ENCODE measurements around the gene MKS1. TPM values are rescaled to one million over a fixed set of nuclear protein-coding genes. Genes with fewer than 3 reads are reported as not detected.
A peak's percentile ranks its signal among the peaks of the same experiment; 100 is the strongest.

The MKS1 gene
- total and polyA plus RNA-seq, 2 experiments from 2014 or later: 10.5 to 15.6 TPM

DNA sequence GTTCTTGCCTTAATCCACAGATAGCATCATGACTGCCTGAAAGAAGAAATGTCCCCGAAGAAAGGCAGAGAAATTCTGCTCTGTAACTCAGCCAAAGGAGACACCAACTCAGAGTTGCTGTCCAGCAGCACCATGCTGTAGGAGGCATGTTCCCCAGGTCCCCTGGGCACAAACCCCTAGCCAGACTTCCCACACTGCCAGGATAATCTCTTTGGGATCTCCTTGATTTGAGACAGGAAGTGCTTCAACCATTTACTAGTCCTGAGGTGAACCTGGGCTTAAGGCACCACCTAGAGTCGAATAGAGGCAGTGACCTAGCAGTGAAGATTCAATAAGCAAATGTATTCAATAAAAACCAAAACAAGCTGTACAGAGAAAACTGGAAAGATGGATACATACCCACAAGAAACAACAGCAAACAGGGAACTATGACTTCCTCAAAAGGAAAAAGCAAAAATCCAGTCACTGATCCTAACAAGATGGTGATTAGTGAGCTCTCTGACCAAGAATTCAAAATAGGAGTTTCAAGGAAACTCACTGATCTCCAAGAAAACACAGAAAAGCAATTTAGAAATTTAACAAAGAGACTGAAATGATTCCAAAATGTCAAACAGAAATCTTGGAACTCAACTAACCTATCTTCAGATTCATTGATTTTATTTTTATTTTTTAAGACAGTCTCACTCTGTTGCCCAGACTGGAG lies 46.5 kb downstream of the MKS1 start:
- no peak overlapping the region for H3K27ac ChIP-seq
- no peak overlapping the region for H3K4me3 ChIP-seq
- H3K27me3 ChIP-seq: peaks cover 28% of the 10 kb centered on the region
- TF ChIP-seq, protein P1, sequence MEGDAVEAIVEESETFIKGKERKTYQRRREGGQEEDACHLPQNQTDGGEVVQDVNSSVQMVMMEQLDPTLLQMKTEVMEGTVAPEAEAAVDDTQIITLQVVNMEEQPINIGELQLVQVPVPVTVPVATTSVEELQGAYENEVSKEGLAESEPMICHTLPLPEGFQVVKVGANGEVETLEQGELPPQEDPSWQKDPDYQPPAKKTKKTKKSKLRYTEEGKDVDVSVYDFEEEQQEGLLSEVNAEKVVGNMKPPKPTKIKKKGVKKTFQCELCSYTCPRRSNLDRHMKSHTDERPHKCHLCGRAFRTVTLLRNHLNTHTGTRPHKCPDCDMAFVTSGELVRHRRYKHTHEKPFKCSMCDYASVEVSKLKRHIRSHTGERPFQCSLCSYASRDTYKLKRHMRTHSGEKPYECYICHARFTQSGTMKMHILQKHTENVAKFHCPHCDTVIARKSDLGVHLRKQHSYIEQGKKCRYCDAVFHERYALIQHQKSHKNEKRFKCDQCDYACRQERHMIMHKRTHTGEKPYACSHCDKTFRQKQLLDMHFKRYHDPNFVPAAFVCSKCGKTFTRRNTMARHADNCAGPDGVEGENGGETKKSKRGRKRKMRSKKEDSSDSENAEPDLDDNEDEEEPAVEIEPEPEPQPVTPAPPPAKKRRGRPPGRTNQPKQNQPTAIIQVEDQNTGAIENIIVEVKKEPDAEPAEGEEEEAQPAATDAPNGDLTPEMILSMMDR (IDR thresholded peaks at IDR 0.05; ENCODE audit: poor library complexity): peak; percentile 29
- TF ChIP-seq EZH2 (IDR thresholded peaks at IDR 0.05; ENCODE audit: borderline replicate concordance): no peak
- no peak for TF ChIP-seq EZH2phosphoT487 (IDR thresholded peaks at IDR 0.05; ENCODE audit: low read depth, severe bottlenecking, unreplicated experiment)
- H3K9me2 ChIP-seq (replicated peaks; ENCODE audit: insufficient read depth): no peaks in the 10 kb centered on the region
- no peaks in the 10 kb centered on the region for H4K20me1 ChIP-seq (ENCODE audit: insufficient read depth, poor library complexity, severe bottlenecking)
- H3K79me2 ChIP-seq: no peaks in the 10 kb centered on the region
- no peaks in the 10 kb centered on the region for H3K4me1 ChIP-seq (ENCODE audit: insufficient read depth)
- no peak overlapping the region for H3K4me2 ChIP-seq
- H2AFZ ChIP-seq: no peak overlapping the region
- DNase-seq (ENCODE audit: low spot score): no peak
- H3K9me3 ChIP-seq (ENCODE audit: low read depth): no peaks in the 10 kb centered on the region
- WGBS (ENCODE audit: low lambda C conversion rate, missing lambda C conversion rate): 33% methylated on average over 2 of the region's 2 CpGs
- no peaks in the 10 kb centered on the region for H3K36me3 ChIP-seq (replicated peaks; ENCODE audit: insufficient read depth, low read depth)

DNA sequence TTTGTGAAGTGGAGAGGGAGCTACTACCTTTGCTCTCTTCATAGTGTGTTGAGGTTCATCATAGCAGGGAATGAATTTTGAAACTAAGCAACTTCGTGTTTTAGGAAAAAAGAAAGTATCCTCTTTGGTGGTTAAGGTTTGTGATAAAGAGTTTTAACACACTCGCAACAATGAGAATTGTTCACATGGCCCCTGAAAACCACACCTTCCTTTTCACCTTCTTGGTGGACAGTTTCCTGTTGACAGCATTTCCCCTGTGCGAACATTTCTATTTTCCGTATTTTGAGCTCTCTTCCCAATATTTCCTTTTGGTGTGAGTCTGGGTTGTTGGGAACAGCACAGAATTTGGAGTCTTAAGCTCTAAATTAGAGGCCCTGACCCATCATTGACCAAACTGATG lies 48.4 kb downstream of the MKS1 start:
- peaks cover 42% of the 10 kb centered on the region for H3K27me3 ChIP-seq
- H3K4me2 ChIP-seq: no peak overlapping the region
- no peaks in the 10 kb centered on the region for H3K79me2 ChIP-seq
- DNase-seq (ENCODE audit: low spot score): no peak
- H3K4me1 ChIP-seq (ENCODE audit: insufficient read depth): no peaks in the 10 kb centered on the region
- WGBS (ENCODE audit: low lambda C conversion rate, missing lambda C conversion rate): 65% methylated on average over 4 of the region's 4 CpGs
- H3K36me3 ChIP-seq (replicated peaks; ENCODE audit: insufficient read depth, low read depth): no peaks in the 10 kb centered on the region
- no peak overlapping the region for H3K4me3 ChIP-seq
- H3K9me2 ChIP-seq (replicated peaks; ENCODE audit: insufficient read depth): no peaks in the 10 kb centered on the region
- no peaks in the 10 kb centered on the region for H4K20me1 ChIP-seq (ENCODE audit: insufficient read depth, poor library complexity, severe bottlenecking)
- TF ChIP-seq EZH2phosphoT487 (IDR thresholded peaks at IDR 0.05; ENCODE audit: low read depth, severe bottlenecking, unreplicated experiment): no peak
- TF ChIP-seq, protein P1 (IDR thresholded peaks at IDR 0.05; ENCODE audit: poor library complexity): no peak
- no peak for TF ChIP-seq EZH2 (IDR thresholded peaks at IDR 0.05; ENCODE audit: borderline replicate concordance)
- H3K9me3 ChIP-seq (ENCODE audit: low read depth): no peaks in the 10 kb centered on the region
- H2AFZ ChIP-seq: no peak overlapping the region
- H3K27ac ChIP-seq: no peak overlapping the region

DNA sequence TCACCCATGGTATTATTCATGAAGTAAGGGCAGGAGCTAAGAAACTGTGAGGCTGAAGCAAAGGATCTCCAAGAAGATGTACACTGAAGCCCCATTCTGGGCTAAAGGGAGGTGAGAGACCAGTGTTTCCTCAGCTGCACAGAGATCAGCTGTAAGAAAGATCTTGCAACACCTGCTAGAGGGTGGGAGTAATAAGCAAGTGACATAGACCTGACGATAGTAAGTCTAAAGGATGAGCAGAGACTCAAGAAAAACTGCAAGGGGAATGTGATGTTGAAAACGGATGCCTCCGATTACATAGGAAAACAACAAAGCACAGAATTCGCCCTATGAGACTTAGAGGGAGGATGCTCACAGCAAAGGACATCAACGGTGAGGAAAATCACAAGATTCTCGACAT lies 52.4 kb downstream of the MKS1 start, which contains the start of gene OR4D2:
Gene OR4D2, plus strand, starts transcription at position 301 of the 400 bp plus-strand sequence. CDS start 2,674 bp downstream, outside the sequence.
- H3K4me2 ChIP-seq: no peak within 1 kb of the TSS
- no peaks in the 10 kb centered on the region for H3K36me3 ChIP-seq (replicated peaks; ENCODE audit: insufficient read depth, low read depth)
- no peak within 1 kb of the TSS for H3K4me3 ChIP-seq
- H3K79me2 ChIP-seq: no peaks in the 10 kb centered on the region
- peaks cover 61% of the 10 kb centered on the region for H3K27me3 ChIP-seq
- H3K9me2 ChIP-seq (replicated peaks; ENCODE audit: insufficient read depth): no peaks in the 10 kb centered on the region
- H3K4me1 ChIP-seq (ENCODE audit: insufficient read depth): no peaks in the 10 kb centered on the region
- H3K9me3 ChIP-seq (ENCODE audit: low read depth): no peaks in the 10 kb centered on the region
- H2AFZ ChIP-seq: no peak within 1 kb of the TSS
- WGBS (ENCODE audit: low lambda C conversion rate, missing lambda C conversion rate): 63% methylated on average over 6 of the region's 6 CpGs
- TF ChIP-seq, protein P1 (IDR thresholded peaks at IDR 0.05; ENCODE audit: poor library complexity): no peak
- TF ChIP-seq EZH2 (IDR thresholded peaks at IDR 0.05; ENCODE audit: borderline replicate concordance) (no peak), EZH2phosphoT487 (IDR thresholded peaks at IDR 0.05; ENCODE audit: low read depth, severe bottlenecking, unreplicated experiment) (no peak)
- DNase-seq (ENCODE audit: low spot score): no peak
- H3K27ac ChIP-seq: no peak within 1 kb of the TSS
- H4K20me1 ChIP-seq (ENCODE audit: insufficient read depth, poor library complexity, severe bottlenecking): no peaks in the 10 kb centered on the region
